DND-41 (cell line): ENCODE data around the gene SPIB.

Experiments
- ATAC-seq: fragments of 200-7000 bp; cut with Tn5 transposase; 3 replicates; pipeline ENCODE4 v1.9.1; 2021; ENCODE audit warnings: low read depth; ENCODE audit not compliant: insufficient read depth
- DNase-seq: peaks from one replicate; pipeline ENCODE4 v3.0.0-alpha.2; 2020
- H2AFZ ChIP-seq: 2 replicates; pipeline ENCODE4 v1.6.0; 2012; ENCODE audit warnings: low read depth, low read length
- H3K27ac ChIP-seq: 2 replicates; pipeline ENCODE4 v1.5.1; 2012; ENCODE audit warnings: low read length, inconsistent platforms
- H3K27me3 ChIP-seq: fragments of 200-600 bp; sonication (generic); 2 replicates; pipeline ENCODE4 v1.6.0; 2012; ENCODE audit warnings: low read length, mild to moderate bottlenecking, inconsistent platforms; ENCODE audit not compliant: insufficient read depth, poor library complexity
- H3K36me3 ChIP-seq: 2 replicates; pipeline ENCODE4 v1.5.1; 2012; ENCODE audit warnings: low read length, inconsistent platforms; ENCODE audit not compliant: insufficient read depth
- H3K4me1 ChIP-seq: 2 replicates; pipeline ENCODE4 v1.5.1; 2012; ENCODE audit warnings: mild to moderate bottlenecking, low read length; ENCODE audit not compliant: insufficient read depth
- H3K4me2 ChIP-seq: 2 replicates; pipeline ENCODE4 v1.6.0; 2012; ENCODE audit warnings: mild to moderate bottlenecking, moderate library complexity, low read length, inconsistent platforms; ENCODE audit not compliant: insufficient read depth
- H3K4me3 ChIP-seq, 2 experiments: fragments of 200-600 bp in 1 of 2; shearing (Covaris generic) in 1 of 2; 2 replicates each; pipeline ENCODE4 v1.5.1; 2012 to 2016; ENCODE audit warnings: inconsistent platforms in 2 of 2, low read length in 2 of 2, mild to moderate bottlenecking in 2 of 2, low read depth in 1 of 2, moderate library complexity in 1 of 2
- H3K79me2 ChIP-seq: 2 replicates; pipeline ENCODE4 v1.6.0; 2012; ENCODE audit warnings: low read length, inconsistent platforms; ENCODE audit not compliant: insufficient read depth
- H3K9ac ChIP-seq: 2 replicates; pipeline ENCODE4 v1.6.0; 2012; ENCODE audit warnings: low read depth, mild to moderate bottlenecking, inconsistent platforms, low read length, moderate library complexity
- H3K9me3 ChIP-seq: 2 replicates; pipeline ENCODE4 v1.5.1; 2012; ENCODE audit warnings: low read length, moderate library complexity, mild to moderate bottlenecking, inconsistent platforms; ENCODE audit not compliant: insufficient read depth, severe bottlenecking
- H4K20me1 ChIP-seq: 2 replicates; pipeline ENCODE4 v1.6.0; 2012; ENCODE audit warnings: low read length; ENCODE audit not compliant: insufficient read depth
- CTCF ChIP-seq: IDR thresholded peaks from 2 replicates; pipeline ENCODE4 v1.5.1; 2012; ENCODE audit warnings: borderline replicate concordance, low read length, moderate library complexity, mild to moderate bottlenecking; ENCODE audit not compliant: poor library complexity, severe bottlenecking; ENCODE audit errors: extremely low read depth
- EZH2 ChIP-seq: IDR thresholded peaks from 3 replicates; pipeline ENCODE4 v1.6.1; 2012; ENCODE audit warnings: borderline replicate concordance, low read depth, mild to moderate bottlenecking, moderate library complexity, low read length, inconsistent platforms; ENCODE audit not compliant: severe bottlenecking

SPIB gene

DNA sequence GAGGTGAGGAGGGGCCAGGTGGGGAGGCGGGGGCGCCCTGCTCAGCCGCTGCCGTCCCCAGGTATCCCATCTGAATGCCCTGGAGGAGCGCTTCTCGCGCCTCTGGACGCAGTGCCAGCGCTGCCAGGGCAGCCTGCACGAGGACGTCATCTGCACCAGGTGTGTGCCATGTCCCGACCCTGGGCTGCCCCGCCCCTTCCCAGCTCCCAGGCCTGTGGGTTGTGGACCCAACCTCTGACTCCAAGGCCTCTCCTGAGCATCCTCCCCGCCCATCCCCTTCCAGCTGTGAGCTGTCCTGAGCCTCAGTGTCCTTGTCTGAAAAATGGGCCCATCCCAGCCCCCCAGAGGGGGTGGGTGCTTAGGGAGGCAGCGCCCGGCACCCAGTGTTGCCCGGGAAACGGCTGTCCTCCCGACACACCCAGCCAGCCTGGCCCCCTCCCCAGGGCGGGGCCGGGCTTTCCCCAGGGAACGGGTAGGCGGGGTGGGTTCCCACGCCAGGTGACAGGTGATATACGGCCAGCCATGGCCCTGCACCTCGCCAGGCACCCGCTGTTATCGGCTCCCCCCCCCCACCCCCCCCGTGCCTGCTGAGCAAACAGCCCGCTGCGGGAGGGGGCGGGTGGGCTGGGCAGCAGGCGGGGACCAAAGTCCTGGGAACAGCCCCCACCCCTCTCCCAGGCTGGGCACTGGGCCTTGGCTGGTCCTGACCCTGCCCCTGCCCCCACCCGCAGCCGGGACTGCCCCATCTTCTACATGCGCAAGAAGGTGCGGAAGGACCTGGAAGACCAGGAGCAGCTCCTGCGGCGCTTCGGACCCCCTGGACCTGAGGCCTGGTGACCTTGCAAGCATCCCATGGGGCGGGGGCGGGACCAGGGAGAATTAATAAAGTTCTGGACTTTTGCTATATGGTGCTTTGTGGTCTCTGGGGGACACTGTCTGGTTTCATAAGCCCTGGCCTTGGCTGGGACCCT, 1.3 kb upstream of the SPIB start:
- Histone ChIP-seq H3K27ac (no peak overlapping the region), H3K27me3 (no peaks in the 10 kb centered on the region), H3K9ac (no peak overlapping the region), H4K20me1 (peaks cover 20% of the 10 kb centered on the region; the same call in 1 of the 2 replicates), H3K4me1 (peaks cover 9% of the 10 kb centered on the region), H3K9me3 (no peaks in the 10 kb centered on the region), H3K4me2 (no peak overlapping the region), H3K4me3 (no peak overlapping the region), H2AFZ (no peak overlapping the region), H3K79me2 (no peaks in the 10 kb centered on the region), H3K36me3 (peaks cover 42% of the 10 kb centered on the region)
- no peak for TF ChIP-seq CTCF
- no peak for TF ChIP-seq EZH2
- ATAC-seq (no peak), DNase-seq (no peak)

DNA sequence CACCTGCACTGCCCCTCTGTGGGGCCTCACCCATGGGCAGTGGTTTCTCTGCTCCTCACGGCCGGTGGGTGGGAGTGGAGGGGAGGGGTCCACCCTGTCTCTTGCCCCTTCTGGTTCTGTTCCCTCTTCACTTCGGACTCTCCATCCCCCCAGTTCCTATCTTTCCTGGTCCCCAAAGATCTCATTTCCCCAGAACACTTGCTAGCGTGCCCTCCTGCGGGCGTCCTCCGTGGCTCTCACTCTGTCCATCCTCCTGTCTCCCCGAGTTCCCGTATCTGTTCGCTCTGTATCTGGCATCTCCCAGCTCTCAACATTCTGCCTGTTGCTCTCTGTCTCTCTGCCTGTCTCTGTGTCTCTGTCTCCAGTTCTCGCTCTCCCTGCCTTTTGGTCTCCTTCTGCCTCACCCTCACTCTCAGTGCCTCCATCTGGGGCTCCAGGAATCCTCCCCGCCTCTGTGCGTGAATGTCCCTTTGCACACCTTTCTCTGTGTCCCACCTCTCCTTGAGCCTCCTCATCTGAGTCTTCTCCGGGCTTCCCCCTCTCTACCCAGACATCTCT, 363 bp downstream of the SPIB start:
- peaks cover 9% of the 10 kb centered on the region for H3K4me1 ChIP-seq
- peak overlapping the region; percentile 44; the same call in 1 of the 2 replicates for H3K27ac ChIP-seq
- H3K4me3 ChIP-seq = no peak overlapping the region
- ATAC-seq = no peak
- peaks cover 12% of the 10 kb centered on the region; the same call in 1 of the 2 replicates for H4K20me1 ChIP-seq
- H3K4me2 ChIP-seq = no peak overlapping the region
- no peaks in the 10 kb centered on the region for H3K9me3 ChIP-seq
- DNase-seq = no peak
- H3K27me3 ChIP-seq = no peaks in the 10 kb centered on the region
- no peak overlapping the region for H3K9ac ChIP-seq
- H2AFZ ChIP-seq = no peak overlapping the region
- H3K36me3 ChIP-seq = peaks cover 25% of the 10 kb centered on the region
- no peaks in the 10 kb centered on the region for H3K79me2 ChIP-seq
- TF ChIP-seq CTCF (no peak), EZH2 (no peak)

GRCh38 chr19:50419580-50420035, 870 bp downstream of the SPIB start:
- Histone ChIP-seq H4K20me1 (peaks cover 10% of the 10 kb centered on the region; the same call in 1 of the 2 replicates), H3K4me3 (no peak overlapping the region), H3K9me3 (no peaks in the 10 kb centered on the region), H3K9ac (no peak overlapping the region), H3K4me2 (no peak overlapping the region), H3K27ac (no peak overlapping the region), H3K4me1 (peaks cover 9% of the 10 kb centered on the region), H3K79me2 (no peaks in the 10 kb centered on the region), H3K36me3 (peaks cover 20% of the 10 kb centered on the region), H3K27me3 (no peaks in the 10 kb centered on the region), H2AFZ (no peak overlapping the region)
- no peak for TF ChIP-seq EZH2
- TF ChIP-seq CTCF = no peak
- DNase-seq = peak; percentile 50
- 0 out of 3 replicates have a peak, but pooled peaks have one; percentile 25 for ATAC-seq
